ENCODE results near the gene TAC4.

DNA sequence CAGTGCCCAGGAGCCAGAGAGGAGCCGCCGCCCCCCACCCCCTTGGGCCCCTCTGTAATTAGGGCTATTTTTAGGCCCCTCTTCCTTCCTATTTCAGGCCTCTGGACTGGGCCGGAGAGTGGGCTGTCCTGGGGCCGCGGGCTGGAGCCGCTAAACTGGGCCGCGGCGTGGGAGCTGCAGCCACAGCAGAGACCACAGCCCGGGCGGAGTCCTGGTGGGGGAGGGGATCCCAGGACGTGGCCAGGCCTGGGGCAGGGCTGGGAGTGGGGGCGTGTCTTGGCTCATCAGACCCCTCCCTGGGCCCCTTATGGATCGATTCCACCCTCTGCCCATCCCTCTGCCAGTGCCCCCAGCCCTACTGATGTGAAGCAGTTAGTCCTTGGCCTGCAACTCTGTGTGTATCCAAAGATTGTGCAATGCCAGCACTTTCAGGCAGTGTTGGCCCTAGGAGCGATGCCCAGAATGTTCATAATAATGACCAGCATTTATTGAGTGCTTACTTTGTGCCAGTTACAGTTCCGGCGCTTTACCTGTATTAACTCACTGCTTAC, 15.0 kb upstream of the TAC4 start:
- TF ChIP-seq, protein P1, sequence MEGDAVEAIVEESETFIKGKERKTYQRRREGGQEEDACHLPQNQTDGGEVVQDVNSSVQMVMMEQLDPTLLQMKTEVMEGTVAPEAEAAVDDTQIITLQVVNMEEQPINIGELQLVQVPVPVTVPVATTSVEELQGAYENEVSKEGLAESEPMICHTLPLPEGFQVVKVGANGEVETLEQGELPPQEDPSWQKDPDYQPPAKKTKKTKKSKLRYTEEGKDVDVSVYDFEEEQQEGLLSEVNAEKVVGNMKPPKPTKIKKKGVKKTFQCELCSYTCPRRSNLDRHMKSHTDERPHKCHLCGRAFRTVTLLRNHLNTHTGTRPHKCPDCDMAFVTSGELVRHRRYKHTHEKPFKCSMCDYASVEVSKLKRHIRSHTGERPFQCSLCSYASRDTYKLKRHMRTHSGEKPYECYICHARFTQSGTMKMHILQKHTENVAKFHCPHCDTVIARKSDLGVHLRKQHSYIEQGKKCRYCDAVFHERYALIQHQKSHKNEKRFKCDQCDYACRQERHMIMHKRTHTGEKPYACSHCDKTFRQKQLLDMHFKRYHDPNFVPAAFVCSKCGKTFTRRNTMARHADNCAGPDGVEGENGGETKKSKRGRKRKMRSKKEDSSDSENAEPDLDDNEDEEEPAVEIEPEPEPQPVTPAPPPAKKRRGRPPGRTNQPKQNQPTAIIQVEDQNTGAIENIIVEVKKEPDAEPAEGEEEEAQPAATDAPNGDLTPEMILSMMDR (IDR thresholded peaks at IDR 0.05; ENCODE audit: insufficient read depth, low read length), result no peak
- TF ChIP-seq POLR2AphosphoS5 (IDR thresholded peaks at IDR 0.05; ENCODE audit: low read depth), result no peak
- no peak for TF ChIP-seq GABPA (IDR thresholded peaks at IDR 0.05; ENCODE audit: low read depth)
- TF ChIP-seq, protein P2, sequence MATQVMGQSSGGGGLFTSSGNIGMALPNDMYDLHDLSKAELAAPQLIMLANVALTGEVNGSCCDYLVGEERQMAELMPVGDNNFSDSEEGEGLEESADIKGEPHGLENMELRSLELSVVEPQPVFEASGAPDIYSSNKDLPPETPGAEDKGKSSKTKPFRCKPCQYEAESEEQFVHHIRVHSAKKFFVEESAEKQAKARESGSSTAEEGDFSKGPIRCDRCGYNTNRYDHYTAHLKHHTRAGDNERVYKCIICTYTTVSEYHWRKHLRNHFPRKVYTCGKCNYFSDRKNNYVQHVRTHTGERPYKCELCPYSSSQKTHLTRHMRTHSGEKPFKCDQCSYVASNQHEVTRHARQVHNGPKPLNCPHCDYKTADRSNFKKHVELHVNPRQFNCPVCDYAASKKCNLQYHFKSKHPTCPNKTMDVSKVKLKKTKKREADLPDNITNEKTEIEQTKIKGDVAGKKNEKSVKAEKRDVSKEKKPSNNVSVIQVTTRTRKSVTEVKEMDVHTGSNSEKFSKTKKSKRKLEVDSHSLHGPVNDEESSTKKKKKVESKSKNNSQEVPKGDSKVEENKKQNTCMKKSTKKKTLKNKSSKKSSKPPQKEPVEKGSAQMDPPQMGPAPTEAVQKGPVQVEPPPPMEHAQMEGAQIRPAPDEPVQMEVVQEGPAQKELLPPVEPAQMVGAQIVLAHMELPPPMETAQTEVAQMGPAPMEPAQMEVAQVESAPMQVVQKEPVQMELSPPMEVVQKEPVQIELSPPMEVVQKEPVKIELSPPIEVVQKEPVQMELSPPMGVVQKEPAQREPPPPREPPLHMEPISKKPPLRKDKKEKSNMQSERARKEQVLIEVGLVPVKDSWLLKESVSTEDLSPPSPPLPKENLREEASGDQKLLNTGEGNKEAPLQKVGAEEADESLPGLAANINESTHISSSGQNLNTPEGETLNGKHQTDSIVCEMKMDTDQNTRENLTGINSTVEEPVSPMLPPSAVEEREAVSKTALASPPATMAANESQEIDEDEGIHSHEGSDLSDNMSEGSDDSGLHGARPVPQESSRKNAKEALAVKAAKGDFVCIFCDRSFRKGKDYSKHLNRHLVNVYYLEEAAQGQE (IDR thresholded peaks at IDR 0.05; ENCODE audit: insufficient replicate concordance, low read depth), result no peak
- TF ChIP-seq SPI1 (IDR thresholded peaks at IDR 0.05; ENCODE audit: borderline replicate concordance, low read depth), result no peak

Measured in HL-60 (cell line).